GM19023 (cell line): ENCODE measurements around the gene CACNB3.

ENCODE experiments used
- ATAC-seq: cut with Tn5 transposase; IDR thresholded peaks from one replicate; pipeline ENCODE4 v1.9.1; 2021; ENCODE audit warnings: mild to moderate bottlenecking, moderate library complexity; ENCODE audit not compliant: unreplicated experiment

Gene CACNB3

DNA sequence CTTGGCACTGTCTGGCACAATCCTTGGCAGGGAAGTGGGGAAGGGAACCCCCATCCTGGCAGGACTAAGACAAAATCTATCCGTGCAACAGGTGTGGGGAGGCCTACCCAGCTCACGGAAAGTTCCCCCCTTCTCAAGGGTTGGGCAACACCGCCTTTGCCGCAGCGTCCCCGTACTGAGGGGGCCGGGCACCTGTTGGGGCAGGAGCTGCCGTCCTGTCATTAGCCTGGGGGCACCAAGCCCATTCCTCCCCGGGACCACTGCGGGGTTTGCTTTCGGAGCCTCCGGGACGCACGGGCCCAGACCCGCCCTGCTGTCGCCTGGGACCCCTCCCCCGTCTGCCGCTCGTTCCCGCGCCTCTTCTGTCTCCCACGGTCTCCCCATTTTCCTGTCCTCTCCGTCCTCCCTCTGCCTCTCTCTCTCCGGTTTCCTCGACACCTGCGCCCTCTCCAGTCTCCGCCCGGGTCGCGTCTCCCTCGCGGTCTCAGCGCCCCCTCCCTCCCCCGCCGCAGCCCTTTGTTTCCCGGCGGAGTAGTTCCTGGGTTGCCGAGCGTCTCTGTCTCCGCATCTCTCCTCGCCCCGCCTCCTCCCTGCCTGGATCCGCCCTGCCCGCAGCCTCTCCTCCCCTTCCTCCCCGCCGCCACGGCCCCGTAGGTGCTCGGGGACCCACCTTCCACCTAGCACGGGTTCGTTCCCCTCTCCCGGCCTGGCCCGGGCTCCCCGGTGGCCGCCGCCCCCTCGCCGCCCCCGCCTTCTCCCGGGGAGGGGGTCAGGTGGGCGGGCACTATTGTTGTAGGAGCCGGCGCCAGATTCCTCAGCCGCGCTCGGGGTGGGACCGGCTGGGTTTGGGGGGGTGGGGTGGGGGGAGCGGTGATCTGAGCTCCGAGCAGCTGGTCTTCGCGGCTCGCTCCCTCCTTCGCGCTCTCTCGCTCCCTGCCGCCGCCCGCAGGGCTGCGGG, at the start of gene CACNB3:
CACNB3 (plus strand) TSS at position 624 of the 958 bp plus-strand sequence. CDS start 434 bp downstream, outside the sequence.
- peak; percentile 34 for ATAC-seq

DNA sequence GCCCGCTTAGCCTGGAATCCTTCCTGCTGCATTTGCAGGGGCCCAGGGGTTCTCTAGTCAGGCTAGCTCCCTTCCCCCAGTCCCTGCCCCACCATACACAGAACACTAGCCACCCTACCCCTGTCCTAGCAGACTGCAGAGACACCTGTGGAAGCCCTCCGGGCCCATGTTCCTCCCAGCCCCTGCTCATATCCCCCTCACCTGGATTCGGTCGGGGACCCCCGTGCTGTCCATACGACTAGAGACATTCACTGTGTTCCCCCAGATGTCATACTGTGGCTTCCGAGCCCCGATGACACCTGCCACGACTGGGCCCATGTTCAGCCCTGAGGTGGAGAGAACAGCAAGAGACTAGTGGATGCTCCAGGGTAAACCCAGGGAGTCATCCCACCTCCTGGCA, 49.6 kb upstream of the CACNB3 start:
- ATAC-seq, result no peak

DNA sequence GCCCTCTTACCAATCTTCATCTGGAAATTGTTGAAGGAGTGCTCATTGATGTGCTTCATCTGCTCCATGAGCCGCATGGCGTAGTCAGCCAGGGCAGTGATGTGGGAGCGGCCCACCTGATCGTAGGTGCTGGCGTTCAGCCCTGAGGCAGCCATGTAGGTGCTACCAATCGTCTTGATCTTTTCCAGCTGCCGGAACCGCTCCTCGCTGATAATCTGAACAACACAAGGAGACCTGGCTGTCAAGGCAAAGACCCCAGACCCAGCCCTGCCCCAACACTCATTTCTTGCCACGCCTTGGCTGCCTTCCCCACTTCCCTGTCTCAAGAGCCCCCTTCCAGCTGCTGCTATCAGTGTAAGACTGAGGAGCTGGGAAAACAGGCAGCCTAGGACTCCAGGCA, 47.5 kb upstream of the CACNB3 start:
- ATAC-seq, result no peak

DNA sequence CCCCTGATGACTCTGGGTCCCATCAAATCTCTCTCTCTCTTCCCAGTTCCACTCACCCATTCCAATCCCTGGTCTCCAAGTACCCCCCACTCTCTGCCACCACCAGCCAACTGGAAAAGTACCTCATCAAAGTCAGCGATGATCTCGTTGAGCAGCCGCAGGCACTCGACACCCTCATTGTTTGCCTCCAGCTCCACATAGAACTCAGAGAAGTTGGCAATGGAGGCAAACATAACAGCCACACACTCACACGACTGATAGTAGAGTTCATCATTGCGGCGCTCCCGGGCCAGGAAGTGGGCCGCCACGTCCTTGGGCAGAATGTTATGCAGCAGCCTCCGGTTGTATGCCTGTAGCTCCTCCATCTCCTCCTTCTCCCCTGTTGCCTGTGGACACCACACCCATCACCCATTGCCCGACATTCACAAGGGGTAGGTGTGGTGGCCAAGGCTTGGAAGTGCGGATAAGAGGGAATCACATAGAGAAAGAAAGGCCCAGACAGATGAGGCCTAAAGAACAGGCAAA, 46.6 kb upstream of the CACNB3 start:
- no peak for ATAC-seq

DNA sequence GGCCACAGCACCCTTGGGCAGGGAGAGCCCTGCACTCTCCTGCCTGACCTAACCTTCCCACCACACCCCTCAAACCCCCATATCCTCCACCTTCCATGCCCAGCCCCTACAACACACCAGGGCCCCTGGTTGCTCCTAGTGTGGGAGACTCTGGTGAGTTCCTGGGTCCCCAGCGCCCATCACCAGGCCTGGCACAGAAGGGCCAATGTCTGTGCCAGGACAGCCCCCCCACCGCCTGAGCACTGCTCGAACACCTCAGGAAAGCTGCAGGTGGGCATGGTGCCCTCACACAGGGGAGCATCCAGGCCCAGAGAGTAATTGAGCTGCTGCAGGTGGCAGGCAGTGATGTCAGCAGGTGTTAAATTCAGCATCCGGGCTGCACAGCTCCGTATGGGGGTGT, 44.6 kb upstream of the CACNB3 start:
- ATAC-seq, result no peak

DNA sequence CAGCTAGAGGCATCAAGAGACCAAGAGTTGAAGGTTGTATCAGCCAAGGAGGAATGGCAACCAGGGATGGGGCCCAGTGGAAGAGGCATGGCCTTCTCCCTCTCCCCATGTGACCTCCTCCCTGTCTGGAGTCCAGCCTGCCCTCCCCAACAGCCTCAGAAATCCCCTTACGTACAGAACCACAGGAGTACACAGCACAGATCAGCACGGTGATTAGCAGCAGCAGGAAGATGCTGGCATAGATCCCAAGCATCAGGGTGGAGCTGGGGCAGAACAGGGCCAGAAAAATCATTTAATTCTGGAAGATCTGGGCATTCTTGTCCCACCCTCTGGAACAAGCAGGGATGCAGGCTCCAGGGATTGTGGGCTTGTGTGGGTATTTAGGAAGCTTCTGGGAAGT, 43.8 kb upstream of the CACNB3 start:
- ATAC-seq, result no peak

DNA sequence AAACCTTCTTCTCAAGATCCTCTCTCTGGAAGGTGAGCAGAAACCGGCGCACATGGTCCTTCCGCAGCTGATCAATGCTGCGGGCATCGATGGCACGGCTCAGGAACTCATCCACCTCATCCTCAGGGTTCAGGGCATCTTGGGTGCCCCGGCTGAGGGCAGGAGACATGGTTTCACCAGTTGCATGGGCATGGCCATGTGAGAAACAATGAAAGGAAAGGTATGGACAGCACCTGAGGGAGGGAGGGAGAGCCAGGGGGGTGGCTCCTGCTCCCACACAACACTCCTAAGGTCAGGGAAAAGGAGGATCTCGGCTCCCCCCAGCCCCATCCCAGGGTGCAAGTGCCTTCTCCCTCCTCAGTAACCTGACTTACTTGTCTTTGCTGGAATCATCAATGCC, 43.0 kb upstream of the CACNB3 start:
- no peak for ATAC-seq

DNA sequence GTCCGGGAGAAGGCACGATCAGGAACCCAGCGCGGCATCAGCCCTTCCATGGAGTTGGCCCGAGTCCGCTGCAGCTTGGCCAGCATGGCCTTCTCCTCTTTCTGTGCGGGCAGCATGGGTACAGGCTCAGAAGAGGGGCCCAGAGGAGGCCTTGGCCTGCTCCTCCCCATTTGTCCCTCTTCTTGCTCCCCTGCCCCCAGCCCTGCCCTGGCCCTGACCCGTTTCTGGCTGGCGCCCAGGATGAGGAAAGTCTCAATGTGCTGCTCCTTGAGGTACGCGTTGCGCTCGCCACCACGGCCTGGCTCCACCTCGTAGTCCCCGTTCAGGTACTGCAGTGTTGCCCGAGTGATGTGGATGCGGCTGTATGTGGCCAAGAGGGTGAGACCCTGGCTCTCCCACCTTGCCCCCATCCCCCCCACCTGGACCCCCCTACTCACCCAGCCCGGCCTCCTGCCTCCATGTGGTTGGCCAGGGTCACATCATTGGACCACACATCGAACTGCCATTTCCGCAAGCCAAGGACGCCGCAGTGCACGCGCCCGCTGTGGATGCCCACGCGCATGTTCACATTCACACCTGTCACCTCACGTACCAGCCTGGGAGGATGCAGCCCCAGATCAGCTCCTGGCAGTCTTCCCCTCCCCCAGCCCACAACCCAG, 42.2 kb upstream of the CACNB3 start:
- no peak for ATAC-seq

DNA sequence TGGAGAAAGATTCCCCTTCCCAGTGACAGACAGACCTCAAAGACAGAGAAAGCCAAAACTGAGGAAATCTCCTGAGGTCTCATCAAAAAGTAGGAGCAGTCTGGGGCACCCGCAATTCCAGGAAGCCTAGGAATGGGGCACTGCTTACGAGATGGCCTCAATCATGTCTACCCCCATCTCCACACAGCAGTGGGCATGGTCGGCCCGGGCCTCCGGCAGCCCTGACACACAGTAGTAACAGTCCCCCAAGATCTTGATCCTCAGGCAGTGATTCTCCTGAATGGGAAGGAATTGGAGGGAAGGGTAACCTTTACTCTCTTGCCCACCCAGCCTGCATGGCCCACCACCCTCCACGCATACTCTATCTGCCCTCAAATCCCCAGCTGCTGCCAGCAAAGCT, 41.3 kb upstream of the CACNB3 start:
- no peak for ATAC-seq

DNA sequence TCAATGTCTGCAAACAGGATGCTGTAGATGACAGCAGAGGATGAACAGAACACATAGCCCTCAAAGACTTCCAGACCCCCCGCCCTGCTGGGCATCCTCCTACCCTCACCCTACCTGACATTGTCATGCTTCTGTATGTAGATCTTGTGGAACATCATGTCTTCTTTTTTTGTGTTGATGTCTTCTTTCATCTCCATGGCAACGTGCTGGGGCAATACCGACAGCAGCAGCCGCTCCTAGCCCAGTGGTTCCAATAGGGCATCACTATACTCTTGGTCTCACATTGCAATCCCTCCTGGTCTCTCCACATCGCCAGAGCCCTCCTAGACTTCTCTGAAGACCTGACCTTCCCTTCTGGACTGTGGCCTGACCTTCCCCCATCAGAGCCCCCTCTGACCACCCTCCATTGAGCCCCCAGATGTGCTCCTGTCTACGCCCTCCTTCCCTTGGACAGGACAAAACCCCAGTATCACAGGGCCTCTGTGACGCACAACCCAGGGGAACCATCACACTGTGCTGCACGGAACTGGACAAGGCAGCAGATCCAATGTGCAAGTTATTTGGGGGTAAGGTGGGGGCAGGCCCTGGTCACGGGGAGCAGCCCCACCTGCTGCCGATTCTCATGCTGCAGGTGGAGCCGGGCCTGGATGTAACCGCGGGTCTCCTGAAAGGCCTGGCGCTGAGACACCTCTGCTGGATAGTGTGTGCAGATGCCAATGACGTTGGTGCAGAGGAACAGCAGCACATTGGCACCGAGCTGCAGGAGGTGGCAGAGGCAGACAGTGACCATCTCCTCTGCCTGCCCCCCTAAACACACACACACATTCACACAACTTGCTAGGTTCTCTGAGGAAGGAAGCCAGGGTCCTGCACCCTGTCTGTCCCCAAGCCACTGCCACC, 40.5 kb upstream of the CACNB3 start:
- ATAC-seq, result no peak

DNA sequence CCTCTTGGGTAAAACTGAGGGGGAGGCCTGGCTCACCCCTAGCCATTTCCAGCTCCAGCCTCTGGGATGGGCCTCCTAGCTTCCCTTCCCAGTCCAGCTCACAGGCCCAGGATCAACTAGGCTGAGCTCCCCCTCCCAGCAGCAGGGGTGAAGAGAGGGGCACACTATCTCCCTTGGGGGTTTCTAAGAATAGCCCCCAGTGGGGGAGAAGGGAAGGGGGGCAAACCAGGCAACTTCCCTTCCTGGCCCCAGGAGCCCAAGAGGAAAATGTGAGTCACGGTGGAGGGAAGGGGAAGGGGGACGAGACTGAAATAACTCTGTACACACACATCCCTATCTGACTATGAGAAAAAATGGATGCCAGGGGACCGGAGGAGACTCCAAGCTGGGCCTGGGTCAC, 38.4 kb upstream of the CACNB3 start:
- ATAC-seq, result no peak

DNA sequence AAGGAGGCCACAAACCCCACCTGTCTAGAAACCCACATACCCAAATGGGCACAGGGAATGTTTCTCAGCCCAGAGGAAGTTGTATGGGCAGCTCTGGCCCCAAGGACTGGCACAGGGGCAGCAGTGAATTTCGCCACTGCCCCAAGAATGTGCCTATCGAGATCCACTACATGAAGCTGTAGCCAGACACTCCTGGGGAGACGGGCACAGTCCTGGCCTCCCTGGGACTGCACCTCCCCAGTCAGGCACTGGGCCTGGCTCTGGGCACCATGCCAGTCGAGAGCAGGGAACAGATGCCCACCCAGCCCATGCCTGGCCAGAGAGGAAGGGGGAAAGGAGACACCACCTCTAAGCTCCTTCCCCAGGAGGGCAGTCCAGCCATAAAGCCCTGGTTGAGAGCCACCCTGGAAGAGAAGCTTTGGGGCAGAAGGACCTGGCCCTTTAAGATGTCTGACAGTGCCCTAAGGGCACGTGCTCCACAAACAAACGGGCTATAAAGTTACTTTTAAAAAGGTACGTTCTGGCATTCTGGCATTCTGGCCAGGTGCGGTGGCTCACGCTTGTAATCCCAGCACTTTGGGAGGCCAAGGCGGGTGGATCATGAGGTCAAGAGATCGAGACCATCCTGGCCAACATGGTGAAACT, 37.8 kb upstream of the CACNB3 start:
- ATAC-seq, result no peak

DNA sequence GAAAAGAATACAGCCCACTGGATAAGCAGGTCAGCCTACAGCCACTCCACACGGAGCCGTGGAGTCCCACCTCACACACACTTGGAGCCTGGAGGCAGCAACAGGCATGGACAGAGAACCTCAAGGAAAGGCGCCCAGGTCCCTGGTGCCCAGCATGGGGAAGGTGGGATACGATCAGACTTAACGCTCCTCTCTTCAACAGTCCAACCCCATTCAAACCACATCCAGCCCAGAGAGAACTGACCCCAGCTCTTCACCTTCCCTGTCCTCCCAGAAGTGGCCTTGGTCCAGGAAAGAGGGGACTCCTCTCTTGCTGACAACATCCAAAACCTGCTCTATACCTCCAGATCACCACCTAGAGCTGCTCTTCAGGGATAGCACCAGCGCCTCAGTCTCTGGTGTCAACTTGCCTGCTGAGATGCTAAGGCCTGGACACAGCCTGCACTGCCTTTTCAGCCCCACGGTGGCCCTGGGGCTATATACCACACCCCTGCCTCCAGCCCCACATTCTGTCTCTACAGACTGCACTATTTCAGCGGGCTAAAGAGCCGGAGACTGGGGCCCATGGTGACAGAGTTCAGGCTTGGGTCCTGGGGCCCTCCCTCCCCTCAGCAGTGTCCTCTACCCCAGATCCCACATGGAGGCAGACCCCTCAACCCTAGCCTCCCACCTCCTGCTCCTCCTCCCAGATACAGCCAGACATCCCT, 36.4 kb upstream of the CACNB3 start:
- ATAC-seq, result no peak

DNA sequence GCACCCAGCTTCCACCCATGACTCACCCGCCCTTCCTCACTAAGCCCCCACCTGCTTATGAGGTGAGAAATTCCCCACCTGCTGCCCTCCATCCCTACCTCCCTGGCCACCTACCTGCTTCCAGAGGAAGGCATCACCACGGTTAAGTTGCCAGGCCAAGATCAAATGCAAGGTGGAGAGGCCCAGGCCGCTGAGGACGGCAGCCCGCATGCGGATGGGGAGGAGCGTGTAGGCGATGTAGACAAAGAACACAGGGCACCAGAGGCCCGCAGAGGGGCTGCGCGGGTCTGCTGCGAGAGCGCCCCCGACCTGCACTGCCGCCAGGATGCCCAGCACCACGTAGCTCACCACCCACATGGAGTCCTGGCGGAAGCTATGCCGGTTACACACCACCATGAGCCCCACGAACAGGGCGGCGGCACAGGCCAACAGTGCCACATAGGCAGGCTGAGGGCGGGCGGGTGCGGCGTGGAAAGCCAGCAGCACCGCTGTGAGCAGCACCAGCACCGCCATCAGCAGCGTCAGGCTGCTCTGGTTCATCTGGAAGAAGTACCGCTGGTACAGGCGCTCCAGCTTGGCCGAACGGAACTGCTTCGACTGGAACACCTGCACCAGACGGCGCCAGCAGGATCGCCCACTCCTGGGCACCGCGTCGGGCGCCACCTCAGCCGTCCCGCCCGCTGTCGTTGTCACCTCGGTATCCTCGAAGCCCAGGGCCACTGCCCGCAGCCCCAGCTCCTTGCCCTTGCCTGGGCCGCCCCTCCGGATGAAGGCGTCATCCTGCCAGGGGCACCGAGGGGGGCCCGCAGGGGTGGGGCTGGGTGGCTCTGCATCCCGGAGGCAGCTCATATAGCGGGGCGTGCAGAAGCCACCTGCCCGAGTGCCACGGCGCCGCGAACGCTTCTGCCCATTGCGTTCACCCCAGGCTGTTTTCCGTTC, 35.6 kb upstream of the CACNB3 start:
- no peak for ATAC-seq

DNA sequence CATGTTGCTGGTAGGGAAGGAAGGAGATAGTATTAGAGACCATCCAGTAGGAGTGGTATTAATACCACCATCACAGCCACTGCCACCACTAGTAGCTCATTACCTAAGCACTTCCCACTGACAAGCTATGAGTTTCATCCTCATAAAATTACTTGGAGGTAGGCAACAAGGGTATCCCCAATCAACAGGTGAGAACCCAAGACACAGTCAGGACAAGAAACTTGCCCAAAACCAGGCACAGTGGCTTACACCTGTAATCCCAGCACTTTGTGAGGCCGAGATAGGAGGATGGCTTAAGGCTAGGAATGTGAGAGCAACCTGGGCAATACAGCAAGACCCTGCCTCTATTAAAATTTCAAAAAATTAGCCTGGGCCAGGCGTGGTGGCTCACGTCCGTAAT, 34.9 kb upstream of the CACNB3 start:
- no peak for ATAC-seq

DNA sequence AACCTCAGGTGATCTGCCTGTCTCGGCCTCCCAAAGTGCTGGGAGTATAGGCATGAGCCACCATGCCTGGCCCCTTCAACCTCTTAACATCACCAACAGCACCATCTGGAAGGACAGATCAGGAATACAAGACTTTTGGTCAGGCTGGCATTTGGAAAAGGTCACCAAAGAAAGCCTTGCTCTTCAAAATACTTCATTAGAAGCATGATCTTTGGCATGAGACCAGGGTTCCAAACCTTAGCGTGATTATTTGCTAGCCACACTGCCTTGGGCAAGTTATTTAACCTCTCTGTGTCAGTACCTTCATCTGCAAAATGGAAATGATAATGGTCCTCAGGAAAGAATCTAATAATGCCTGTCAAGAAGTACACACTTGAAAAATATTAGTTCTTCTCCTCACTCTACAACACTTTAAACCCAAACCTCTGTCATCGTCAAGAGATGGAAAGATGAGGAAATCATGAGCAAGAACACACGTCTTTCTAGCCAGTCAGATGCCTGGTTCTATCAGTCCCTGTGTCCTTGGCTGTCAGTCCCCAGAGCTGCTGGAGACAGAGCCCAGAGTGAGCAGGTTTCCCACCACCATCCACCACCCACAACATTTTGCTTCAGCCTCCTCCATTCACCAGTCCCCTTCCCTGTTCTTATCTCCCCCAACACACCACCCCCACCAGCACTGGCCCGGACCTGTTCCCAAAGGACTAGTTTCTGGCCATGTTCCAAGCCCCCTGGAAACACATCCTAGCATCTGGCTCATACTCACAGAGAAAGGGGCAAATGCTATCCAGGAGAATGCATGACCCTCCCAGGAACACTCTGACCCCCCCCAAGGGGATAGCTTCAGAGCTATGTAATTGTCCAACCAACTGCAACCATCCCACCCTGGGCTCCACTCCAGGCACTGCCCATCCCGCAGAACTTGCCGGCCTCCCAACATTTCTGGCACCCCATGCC, 31.4 kb upstream of the CACNB3 start:
- no peak for ATAC-seq

DNA sequence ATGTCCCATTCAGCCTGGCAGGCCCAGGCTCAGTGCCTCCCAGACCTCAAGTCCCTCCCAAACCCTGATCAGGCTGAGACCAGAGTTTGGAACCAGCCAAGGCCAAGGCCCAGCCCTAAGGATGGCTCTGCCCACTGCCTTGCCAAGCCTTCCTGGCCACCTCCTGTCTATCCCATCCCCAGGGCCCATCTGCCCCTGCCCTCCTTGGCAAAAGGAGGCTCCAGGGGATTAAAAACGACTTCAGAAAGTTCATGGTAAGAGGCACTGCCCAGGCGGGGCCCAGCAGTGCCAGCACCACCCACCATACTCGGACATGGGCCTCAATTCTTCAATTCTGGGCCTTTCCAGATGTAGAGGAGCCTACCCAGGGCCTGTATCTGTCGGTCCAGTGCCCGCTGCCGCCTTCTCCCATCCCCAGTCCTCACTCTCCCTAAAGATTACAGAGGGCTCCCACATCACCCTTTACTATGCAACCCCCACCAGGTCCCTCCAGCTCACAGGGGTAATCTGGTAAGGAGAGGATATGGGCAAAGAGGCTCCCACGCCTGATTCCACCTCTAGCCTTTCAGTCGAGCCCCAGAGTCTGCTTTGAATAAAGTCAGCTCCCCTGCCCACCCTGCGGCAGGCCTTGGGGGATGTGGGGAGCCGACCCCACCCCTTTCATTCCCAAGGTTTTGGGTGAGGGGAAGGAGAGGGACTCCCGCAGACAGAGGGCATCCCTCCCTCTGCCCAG, 30.3 kb upstream of the CACNB3 start:
- no peak for ATAC-seq
